ENCODE data around the gene FMO5. TPM values are rescaled to one million over a fixed set of nuclear protein-coding genes. Genes with fewer than 3 reads are reported as not detected.

FMO5 gene
- total RNA-seq, 4 donors from 2014 or later, result 1.1 to 8.6 (median 2.2) TPM

- H3K4me3 ChIP-seq, result no peak overlapping the region
- WGBS, 2 donors (ENCODE audit: low coverage in 1 of 2), result 95 to 96% methylated on average over 4 of the region's 4 CpGs
Measured at GRCh38 chr1:147247656-147248238, 22.6 kb upstream of the FMO5 start.

DNA sequence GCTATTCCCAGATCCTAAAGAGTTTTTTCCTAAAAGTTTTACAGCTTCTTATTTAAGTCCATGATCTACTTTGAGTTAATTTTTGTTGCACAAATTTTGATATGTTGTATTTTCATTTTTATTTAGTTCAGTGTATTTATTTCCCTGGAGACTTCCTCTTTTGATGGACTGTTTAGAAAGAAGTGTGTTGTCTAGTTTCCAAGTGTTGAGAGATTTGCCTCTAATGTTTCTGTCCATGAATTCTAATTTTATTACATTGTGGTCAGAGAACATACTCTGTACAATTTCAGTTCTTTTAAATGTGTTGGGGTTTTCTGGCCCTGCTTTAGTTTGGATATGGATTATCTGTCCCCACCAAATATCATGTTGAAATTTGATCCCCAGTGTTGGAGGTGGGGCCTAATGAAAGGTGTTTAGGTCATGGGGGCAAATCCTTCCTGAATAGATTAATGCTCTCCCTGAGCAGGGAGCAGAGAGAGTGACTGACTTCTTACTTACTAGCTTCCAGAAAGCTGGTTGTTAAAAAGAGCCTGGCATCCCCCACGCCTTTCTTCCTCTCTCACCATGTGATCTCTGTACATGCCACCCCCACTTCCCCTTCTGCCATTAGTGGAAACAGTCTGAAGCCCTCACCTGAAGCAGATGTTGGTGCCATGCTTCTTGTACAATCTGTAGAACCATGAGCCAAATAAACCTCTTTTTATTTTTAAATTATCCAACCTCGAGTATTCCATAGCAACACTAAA lies 21.9 kb upstream of the FMO5 start:
- TF ChIP-seq EP300 (IDR thresholded peaks at IDR 0.05) (no peak), POLR2AphosphoS5 (IDR thresholded peaks at IDR 0.05) (no peak)
- H3K36me3 ChIP-seq, result no peaks in the 10 kb centered on the region
- H3K27ac ChIP-seq, result no peak overlapping the region
- WGBS, 2 donors (ENCODE audit: low coverage in 1 of 2), result 43 to 67% methylated on average over 1 to 2 of the region's 2 CpGs
- peaks cover 0 to 26% (median 3%) of the 10 kb centered on the region in 3 donors for H3K4me1 ChIP-seq
- no peak overlapping the region for H3K4me3 ChIP-seq
- no peak for ATAC-seq
- no peaks in the 10 kb centered on the region for H3K9me3 ChIP-seq
- H3K27me3 ChIP-seq, result no peaks in the 10 kb centered on the region

More at GRCh38 chr1:147247656-147248238, 22.6 kb upstream of the FMO5 start:
- Histone ChIP-seq H3K9me3 (no peaks in the 10 kb centered on the region), H3K27me3 (no peaks in the 10 kb centered on the region), H3K27ac (no peak overlapping the region), H3K4me1 (peaks cover 0 to 23% (median 3%) of the 10 kb centered on the region in 3 donors), H3K36me3 (peaks cover 0 to 3% of the 10 kb centered on the region in 2 donors)
- ATAC-seq, result no peak
- TF ChIP-seq POLR2AphosphoS5 (IDR thresholded peaks at IDR 0.05) (no peak), EP300 (IDR thresholded peaks at IDR 0.05) (no peak), POLR2A (IDR thresholded peaks at IDR 0.05) (no peak)
- TF ChIP-seq, protein P1, sequence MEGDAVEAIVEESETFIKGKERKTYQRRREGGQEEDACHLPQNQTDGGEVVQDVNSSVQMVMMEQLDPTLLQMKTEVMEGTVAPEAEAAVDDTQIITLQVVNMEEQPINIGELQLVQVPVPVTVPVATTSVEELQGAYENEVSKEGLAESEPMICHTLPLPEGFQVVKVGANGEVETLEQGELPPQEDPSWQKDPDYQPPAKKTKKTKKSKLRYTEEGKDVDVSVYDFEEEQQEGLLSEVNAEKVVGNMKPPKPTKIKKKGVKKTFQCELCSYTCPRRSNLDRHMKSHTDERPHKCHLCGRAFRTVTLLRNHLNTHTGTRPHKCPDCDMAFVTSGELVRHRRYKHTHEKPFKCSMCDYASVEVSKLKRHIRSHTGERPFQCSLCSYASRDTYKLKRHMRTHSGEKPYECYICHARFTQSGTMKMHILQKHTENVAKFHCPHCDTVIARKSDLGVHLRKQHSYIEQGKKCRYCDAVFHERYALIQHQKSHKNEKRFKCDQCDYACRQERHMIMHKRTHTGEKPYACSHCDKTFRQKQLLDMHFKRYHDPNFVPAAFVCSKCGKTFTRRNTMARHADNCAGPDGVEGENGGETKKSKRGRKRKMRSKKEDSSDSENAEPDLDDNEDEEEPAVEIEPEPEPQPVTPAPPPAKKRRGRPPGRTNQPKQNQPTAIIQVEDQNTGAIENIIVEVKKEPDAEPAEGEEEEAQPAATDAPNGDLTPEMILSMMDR (IDR thresholded peaks at IDR 0.05), result no peak

DNA sequence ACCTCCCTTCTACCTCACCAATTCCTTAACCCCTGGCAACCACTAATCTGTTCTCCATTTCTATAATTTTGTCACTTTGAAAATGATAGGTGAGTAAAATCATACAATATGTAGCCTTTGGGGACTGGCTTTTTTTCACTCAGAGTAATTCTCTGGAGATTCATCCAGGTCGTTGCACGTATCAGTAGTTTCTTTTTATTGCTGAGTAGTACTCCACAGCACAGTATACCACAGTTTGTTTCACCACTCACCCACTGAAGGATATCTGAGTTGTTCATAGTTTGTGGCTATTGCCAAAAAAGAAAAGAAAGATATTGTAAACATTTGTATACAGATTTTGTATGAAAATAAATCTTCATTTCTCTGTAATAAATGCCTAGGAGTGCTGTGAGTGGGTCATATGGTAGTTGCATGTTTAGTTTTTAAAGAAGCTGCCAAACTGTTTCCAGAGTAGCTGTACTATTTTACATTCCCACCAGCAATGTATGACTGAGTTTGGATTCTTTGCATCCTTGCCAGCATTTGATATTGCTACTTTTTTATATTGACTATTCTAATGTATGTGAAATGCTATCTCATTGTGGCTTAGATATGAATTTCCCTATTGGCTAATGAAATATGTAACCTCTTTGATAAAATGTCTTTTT lies 21.0 kb upstream of the FMO5 start:
- Histone ChIP-seq H3K27ac (no peak overlapping the region), H3K27me3 (no peaks in the 10 kb centered on the region), H3K36me3 (no peaks in the 10 kb centered on the region), H3K4me3 (no peak overlapping the region), H3K4me1 (peaks cover 0 to 29% (median 3%) of the 10 kb centered on the region in 3 donors), H3K9me3 (no peaks in the 10 kb centered on the region)
- ATAC-seq, result no peak
- no peak for TF ChIP-seq EP300 (IDR thresholded peaks at IDR 0.05)
- TF ChIP-seq POLR2AphosphoS5 (IDR thresholded peaks at IDR 0.05), result no peak
- TF ChIP-seq, protein P1 (IDR thresholded peaks at IDR 0.05), result no peak
- no peak for TF ChIP-seq POLR2A (IDR thresholded peaks at IDR 0.05)
- 60% methylated on average over 2 of the region's 2 CpGs; no CpG with 5 or more reads in 1 of the 2 donors for WGBS, 2 donors (ENCODE audit: low coverage in 1 of 2)

DNA sequence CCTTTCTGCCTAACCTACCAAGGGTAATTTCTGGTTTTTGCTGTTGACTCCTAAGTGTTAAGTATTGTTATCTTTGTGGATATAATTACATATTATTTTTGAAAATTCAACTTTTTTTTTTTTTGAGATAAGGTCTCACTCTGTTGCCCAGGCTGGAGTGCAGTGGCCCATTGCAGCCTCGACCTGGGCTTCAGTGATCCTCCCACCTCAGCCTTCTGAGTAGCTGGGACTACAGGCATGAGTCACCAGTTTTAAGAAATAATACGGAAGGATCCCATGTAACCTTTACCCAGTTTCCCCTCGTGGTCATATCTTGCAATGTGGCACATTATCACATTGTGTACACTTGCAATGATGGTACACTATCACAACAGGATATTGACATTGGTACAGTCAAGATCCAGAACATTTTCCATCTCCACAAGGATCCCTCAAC lies 20.5 kb upstream of the FMO5 start:
- no peak for TF ChIP-seq POLR2AphosphoS5 (IDR thresholded peaks at IDR 0.05)
- TF ChIP-seq, protein P1 (IDR thresholded peaks at IDR 0.05), result no peak
- no peak for TF ChIP-seq EP300 (IDR thresholded peaks at IDR 0.05)
- no peak overlapping the region for H3K4me3 ChIP-seq
- no peak overlapping the region for H3K27ac ChIP-seq
- 63 to 68% methylated on average over 2 of the region's 3 CpGs for WGBS, 2 donors (ENCODE audit: low coverage in 1 of 2)
- H3K36me3 ChIP-seq, result no peaks in the 10 kb centered on the region
- H3K9me3 ChIP-seq, result no peaks in the 10 kb centered on the region
- peaks cover 0 to 29% (median 3%) of the 10 kb centered on the region in 3 donors for H3K4me1 ChIP-seq
- no peak for ATAC-seq
- H3K27me3 ChIP-seq, result no peaks in the 10 kb centered on the region

DNA sequence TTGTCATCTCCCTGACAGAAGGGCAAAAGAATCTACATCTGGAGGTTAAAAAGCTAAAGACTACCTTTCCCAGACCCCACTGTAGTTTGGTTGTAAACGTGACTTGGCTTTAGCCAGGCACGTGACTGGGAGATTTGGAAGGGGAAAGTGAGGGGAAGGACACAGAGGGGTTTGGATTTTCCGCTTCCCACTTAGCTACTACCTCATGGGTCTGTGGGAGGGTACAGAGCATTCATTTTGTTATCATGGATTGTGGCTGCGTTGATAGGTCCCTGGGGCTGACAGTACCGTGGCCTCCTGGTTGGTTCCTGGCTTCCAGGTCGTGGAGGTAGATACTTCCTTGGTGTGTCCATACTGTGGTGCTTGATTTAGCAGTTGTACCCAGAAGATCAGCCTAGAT lies 20.0 kb upstream of the FMO5 start:
- Histone ChIP-seq H3K27me3 (no peaks in the 10 kb centered on the region), H3K4me3 (no peak overlapping the region), H3K36me3 (no peaks in the 10 kb centered on the region), H3K27ac (no peak overlapping the region), H3K4me1 (peaks cover 0 to 29% (median 3%) of the 10 kb centered on the region in 3 donors), H3K9me3 (no peaks in the 10 kb centered on the region)
- TF ChIP-seq EP300 (IDR thresholded peaks at IDR 0.05) (no peak), POLR2A (IDR thresholded peaks at IDR 0.05) (no peak), POLR2AphosphoS5 (IDR thresholded peaks at IDR 0.05) (no peak)
- TF ChIP-seq, protein P1 (IDR thresholded peaks at IDR 0.05), result no peak
- WGBS, 2 donors (ENCODE audit: low coverage in 1 of 2), result 72 to 91% methylated on average over 2 to 6 of the region's 6 CpGs
- ATAC-seq, result no peak
